Stimulated activated CD8-positive, alpha-beta memory T cell treated with anti-CD3 and anti-CD28 coated beads, Interleukin-2, amount 100 ng/mL, for 1 hour (primary cell): ENCODE data around the gene PPM1B.
"Not testable (repeated sequence)": the region's sequence is repeated elsewhere in the genome, so short reads cannot be mapped to it uniquely, and the experiment has no call there.

Source experiments
- DNase-seq, 2 donors: peaks; one replicate each; pipeline ENCODE4 v3.0.0-alpha.2; 2020; ENCODE audit warnings: low read depth in 2 of 2

Gene PPM1B

GRCh38 chr2:44254023-44254422 lies 85.3 kb downstream of the PPM1B start:
- no peak for DNase-seq

- DNase-seq = not testable (repeated sequence)
Observed at GRCh38 chr2:44255704-44256103, 87.0 kb downstream of the PPM1B start.

GRCh38 chr2:44257802-44258201 lies 89.1 kb downstream of the PPM1B start:
- DNase-seq = not testable (repeated sequence)

- DNase-seq = no peak
Observed at GRCh38 chr2:44267269-44267795, 98.7 kb downstream of the PPM1B start.

GRCh38 chr2:44267796-44268648 lies 99.3 kb downstream of the PPM1B start:
- no peak for DNase-seq

- no peak for DNase-seq
Observed at GRCh38 chr2:44269831-44270230, 101.2 kb downstream of the PPM1B start.

GRCh38 chr2:44271296-44271695 lies 102.6 kb downstream of the PPM1B start:
- no peak for DNase-seq

GRCh38 chr2:44273076-44273475 lies 104.4 kb downstream of the PPM1B start:
- no peak for DNase-seq

- no peak for DNase-seq
Observed at GRCh38 chr2:44273596-44273995, 104.9 kb downstream of the PPM1B start.

GRCh38 chr2:44275927-44276303 lies 107.2 kb downstream of the PPM1B start:
- no peak for DNase-seq

GRCh38 chr2:44277541-44277940 lies 108.9 kb downstream of the PPM1B start:
- DNase-seq = no peak

- DNase-seq = no peak
Observed at GRCh38 chr2:44280869-44281268, 112.2 kb downstream of the PPM1B start.
